Measurements from ENCODE around the gene CAMK1G.

DNA sequence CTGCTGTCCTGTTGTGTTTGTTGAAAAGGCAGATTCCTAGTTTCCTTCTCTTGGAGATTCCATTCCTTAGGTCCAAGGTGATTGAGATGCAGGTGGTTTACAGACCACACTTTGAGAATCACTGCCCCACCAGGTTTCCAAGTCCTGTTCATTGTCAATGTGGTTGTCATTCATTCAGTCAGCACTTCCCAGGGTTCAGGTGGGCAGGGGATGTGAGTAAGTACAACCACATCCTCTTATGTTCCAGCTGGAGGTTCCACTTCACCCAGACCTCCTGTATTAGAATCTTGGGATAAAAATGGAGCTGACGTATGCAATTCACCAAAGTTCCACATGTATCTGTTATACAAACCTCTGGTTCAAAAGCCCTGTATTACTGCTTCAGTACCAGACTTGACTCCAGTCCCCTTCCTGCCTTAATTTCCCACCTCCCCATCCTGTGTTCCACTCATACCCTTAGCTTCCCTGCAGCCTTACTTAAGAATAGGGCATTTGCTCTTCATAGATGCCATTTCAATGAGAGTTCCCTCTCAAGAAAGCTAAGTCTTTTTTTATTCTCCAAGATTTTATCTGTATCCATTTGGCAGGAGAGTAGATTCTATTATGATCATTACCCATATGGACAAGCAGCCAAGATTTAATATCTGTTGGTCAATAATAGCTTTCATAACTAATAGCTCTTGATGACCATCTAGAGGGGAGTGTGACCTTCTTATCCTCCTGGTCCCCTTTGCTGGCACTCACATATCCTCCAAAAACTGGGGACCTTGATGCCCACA is 46.0 kb upstream of the CAMK1G start:
- TF ChIP-seq CREB1 (CRISPR knock-in tag; IDR thresholded peaks at IDR 0.05; ENCODE audit: low read depth) = no peak
- TF ChIP-seq, protein P1, sequence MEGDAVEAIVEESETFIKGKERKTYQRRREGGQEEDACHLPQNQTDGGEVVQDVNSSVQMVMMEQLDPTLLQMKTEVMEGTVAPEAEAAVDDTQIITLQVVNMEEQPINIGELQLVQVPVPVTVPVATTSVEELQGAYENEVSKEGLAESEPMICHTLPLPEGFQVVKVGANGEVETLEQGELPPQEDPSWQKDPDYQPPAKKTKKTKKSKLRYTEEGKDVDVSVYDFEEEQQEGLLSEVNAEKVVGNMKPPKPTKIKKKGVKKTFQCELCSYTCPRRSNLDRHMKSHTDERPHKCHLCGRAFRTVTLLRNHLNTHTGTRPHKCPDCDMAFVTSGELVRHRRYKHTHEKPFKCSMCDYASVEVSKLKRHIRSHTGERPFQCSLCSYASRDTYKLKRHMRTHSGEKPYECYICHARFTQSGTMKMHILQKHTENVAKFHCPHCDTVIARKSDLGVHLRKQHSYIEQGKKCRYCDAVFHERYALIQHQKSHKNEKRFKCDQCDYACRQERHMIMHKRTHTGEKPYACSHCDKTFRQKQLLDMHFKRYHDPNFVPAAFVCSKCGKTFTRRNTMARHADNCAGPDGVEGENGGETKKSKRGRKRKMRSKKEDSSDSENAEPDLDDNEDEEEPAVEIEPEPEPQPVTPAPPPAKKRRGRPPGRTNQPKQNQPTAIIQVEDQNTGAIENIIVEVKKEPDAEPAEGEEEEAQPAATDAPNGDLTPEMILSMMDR (conservative IDR thresholded peaks at IDR 0.05; ENCODE audit: low read depth in 2 of 2) = no peak
- no peak for TF ChIP-seq EZH2 (IDR thresholded peaks at IDR 0.05; ENCODE audit: low read depth, unreplicated experiment)
